Right renal cortex interstitium (tissue), 3 donors: ENCODE data around the gene RIMBP2. TPM values are rescaled to one million over a fixed set of nuclear protein-coding genes. Genes with fewer than 3 reads are reported as not detected.

Source experiments
- DNase-seq, 3 donors: peaks; one replicate each; pipeline ENCODE4 v3.0.0-alpha.2; 2013; ENCODE audit warnings: low read depth in 3 of 3, low spot score in 2 of 3
- polyA plus RNA-seq, 3 donors: library from polyadenylated mRNA; unstranded; fragments of 120-200 nt; gene quantifications; one replicate each; pipeline ENCODE4 v1.2.1, GENCODE V29; 2013; ENCODE audit not compliant: insufficient read length in 3 of 3

RIMBP2 gene
- polyA plus RNA-seq, 3 donors: 10.7 to 17.7 (median 16.6) TPM

- DNase-seq: no peak
These were observed 192.9 kb downstream of the RIMBP2 start for GRCh38 chr12:130523208-130523607.

GRCh38 chr12:130522244-130522834, 193.8 kb downstream of the RIMBP2 start:
- no peak for DNase-seq

GRCh38 chr12:130521375-130522124, 194.5 kb downstream of the RIMBP2 start:
- no peak for DNase-seq

GRCh38 chr12:130520784-130521183, 195.3 kb downstream of the RIMBP2 start:
- DNase-seq: no peak

GRCh38 chr12:130517588-130517987, 198.5 kb downstream of the RIMBP2 start:
- no peak for DNase-seq

- DNase-seq: no peak
These were observed 201.9 kb downstream of the RIMBP2 start for GRCh38 chr12:130514149-130514551.

GRCh38 chr12:130513556-130513955, 202.5 kb downstream of the RIMBP2 start:
- DNase-seq: no peak

GRCh38 chr12:130511285-130511684, 204.8 kb downstream of the RIMBP2 start:
- no peak for DNase-seq

GRCh38 chr12:130509454-130509853, 206.6 kb downstream of the RIMBP2 start:
- no peak for DNase-seq

- DNase-seq: no peak
These were observed 207.3 kb downstream of the RIMBP2 start for GRCh38 chr12:130508847-130509246.

GRCh38 chr12:130508318-130508717, 207.8 kb downstream of the RIMBP2 start:
- DNase-seq: no peak

- no peak for DNase-seq
These were observed 209.3 kb downstream of the RIMBP2 start for GRCh38 chr12:130506844-130507243.

GRCh38 chr12:130504840-130505175, 211.3 kb downstream of the RIMBP2 start:
- DNase-seq: no peak

- no peak for DNase-seq
These were observed 211.8 kb downstream of the RIMBP2 start for GRCh38 chr12:130504110-130504839.

GRCh38 chr12:130501821-130502220, 214.3 kb downstream of the RIMBP2 start:
- DNase-seq: no peak

GRCh38 chr12:130500835-130501330, 215.2 kb downstream of the RIMBP2 start:
- no peak for DNase-seq

GRCh38 chr12:130499474-130499873, 216.6 kb downstream of the RIMBP2 start:
- no peak for DNase-seq

GRCh38 chr12:130498589-130499385, 217.3 kb downstream of the RIMBP2 start:
- no peak for DNase-seq

- DNase-seq: no peak
These were observed 218.1 kb downstream of the RIMBP2 start for GRCh38 chr12:130497991-130498390.

- no peak for DNase-seq
These were observed 218.8 kb downstream of the RIMBP2 start for GRCh38 chr12:130497321-130497720.
